SK-MEL-5 (cell line): Measurements from ENCODE around the gene ARHGEF28. TPM values are rescaled to one million over a fixed set of nuclear protein-coding genes. Genes with fewer than 3 reads are reported as not detected.

Experiments
- DNase-seq: peaks from one replicate; pipeline ENCODE4 v3.0.0-alpha.2; 2016; ENCODE audit warnings: low read depth, low spot score
- in situ Hi-C: cut with HindIII; loops from 2 replicates; pipeline ENCODE4 v1.10.0; 2016; ENCODE audit warnings: low sequenced_read_pairs, high pct_unique_total_duplicates, low pct_unique_long_range_greater_than_20kb
- total RNA-seq: library from RNA; depleted of rRNA; stranded (reverse); fragments of >200 nt; shearing (Covaris generic); gene quantifications from 2 replicates; pipeline ENCODE4 v1.2.3, GENCODE V29; 2014

The ARHGEF28 gene
- total RNA-seq, 1 experiment from 2014 or later = 0.63 TPM

DNA sequence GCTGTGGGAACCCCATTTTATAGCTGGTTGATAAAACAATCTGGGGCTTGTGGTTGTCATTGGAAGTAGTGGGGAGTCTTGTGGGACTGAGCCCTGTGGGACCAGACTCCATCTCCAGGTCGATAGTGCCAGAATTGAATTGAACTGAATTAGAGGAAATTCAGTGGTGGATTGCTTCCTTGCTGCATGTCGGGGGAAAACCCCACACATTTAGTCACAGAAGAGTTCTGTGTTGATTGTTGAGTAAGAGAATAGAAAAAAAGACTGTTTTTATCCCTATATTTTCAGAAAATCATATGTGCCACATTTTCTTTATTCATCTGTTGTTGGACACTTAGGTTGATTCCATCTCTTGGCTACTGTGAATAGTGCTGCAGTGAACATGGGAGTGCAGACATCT is 209.7 kb downstream of the ARHGEF28 start:
- in situ Hi-C loops = no loop called here
- DNase-seq = no peak

DNA sequence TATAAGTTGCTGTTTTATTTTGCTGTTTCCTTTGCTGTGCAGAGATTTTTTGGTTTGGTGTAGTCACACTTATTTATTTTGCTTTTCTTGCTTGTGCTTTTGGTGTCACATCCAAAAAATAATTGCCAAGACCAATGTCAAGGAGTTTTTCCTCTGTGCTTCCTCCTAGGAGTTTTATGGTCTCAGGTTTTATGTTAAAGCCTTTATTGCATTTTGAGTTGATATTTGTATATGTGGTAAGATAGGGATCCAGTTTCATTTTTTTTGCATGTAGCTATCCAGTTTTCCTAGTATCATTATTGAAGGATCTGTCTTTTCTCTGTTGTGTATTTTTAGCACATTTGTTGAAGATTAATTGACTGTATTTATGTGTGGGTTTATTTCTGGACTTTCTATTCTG is 210.6 kb downstream of the ARHGEF28 start:
- DNase-seq = no peak
- in situ Hi-C loops = no loop called here

DNA sequence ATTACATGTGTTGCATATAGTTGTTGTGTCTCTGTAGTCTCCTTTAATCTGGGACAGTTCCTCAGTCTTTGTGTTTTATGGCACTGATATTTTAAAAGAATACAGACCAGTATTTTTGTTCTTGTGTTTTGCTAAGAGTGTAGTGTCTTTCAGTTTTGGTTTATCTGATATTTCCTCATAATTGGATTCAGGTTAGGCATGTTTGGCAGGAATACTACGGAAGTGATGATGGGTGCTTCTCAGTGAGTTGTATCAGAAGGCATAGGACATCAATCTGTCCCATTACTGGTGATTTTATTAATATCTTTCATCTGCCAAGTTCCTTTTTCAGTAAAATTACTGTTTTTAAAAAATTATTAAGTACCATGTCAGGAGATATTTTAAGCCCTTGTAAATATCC is 212.9 kb downstream of the ARHGEF28 start:
- no peak for DNase-seq
- in situ Hi-C loops = no loop called here

DNA sequence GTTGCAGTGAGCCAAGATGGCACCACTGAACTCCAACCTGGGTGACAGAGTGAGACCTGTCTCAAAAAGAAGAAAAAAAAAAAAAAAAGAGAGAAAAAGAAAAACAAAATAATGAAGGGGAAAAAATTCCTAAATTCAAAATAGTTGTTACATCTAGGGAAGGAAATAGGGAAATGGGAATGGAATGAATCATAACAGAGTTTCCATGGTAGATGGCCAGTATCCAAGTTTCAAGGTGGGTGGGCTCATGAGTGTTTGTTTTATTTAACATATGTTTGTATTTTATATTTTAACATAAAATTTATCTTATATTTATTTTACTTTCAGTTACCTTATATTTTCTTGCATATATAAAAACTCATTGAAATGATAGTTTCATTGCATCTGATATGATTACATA is 215.6 kb downstream of the ARHGEF28 start:
- DNase-seq = no peak
- in situ Hi-C loops = no loop called here

DNA sequence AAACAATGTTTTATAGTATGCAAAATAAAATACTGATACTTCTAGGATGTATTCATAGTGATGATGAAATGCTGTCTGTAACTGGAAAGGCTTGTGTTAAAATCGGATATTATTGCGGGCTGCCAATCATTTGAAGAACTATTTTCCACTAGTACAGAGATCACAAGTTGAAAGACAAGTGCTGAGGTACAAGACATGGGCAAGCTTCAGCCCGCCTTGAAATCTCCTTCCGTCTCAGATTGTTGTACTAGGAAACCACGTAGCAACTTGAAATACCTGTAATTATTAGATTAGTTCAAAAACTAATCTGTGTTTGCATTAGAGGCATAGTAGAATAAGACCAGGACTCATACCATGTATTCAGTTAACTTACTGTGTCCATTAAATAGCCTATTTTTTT is 218.2 kb downstream of the ARHGEF28 start:
- in situ Hi-C loops = no loop called here
- DNase-seq = no peak

DNA sequence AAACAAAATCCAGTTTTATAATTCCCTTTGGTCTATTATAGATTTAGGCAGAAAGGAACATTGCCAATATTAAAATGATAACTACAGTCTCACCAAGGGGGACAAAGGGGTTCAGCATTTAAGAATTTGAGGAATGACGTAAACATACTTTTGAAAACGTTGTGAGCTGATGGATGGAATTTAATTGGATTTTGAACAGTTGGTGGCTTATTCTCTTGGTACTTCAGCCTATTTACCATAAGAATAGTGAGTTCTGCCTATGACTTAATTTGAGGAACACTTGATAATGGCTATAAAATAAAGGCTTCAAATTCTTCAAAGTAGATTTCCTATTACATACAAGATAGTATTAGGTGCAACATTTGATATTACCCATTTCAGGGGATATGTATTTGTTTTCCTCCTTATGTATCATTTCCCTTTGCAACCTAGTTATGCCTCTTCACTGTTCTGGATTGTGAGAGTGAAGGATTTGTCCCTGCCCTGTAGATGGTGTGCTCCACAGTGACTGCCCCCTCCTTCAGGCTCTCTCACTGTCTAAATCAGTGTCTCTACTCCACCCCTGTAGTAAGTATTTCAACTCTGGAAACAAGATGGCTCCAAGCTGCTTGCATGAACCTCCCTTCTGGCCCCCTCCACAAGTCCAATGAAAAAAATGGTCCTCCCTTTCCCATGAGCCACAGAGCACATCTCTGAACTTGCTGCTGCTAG is 225.6 kb downstream of the ARHGEF28 start:
- in situ Hi-C loops = no loop called here
- no peak for DNase-seq

DNA sequence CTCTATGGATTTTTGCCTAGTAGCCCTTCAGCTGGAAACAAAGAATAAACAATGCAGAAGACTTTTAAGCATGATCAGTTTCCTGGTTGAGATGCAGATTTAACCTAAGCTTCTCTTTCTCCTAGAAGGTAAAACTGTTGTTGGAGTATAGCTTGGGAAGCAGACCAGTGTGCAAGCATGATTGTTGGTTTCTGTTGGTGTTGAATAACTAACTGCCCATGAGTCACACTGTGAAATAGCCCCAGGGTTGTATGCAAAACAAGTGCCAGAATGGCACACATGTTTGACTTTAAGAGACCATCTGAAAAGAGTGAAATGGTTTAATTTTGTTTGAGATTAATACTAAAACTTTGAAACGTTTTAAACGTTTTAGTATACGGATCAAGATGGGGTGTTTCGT is 227.1 kb downstream of the ARHGEF28 start:
- in situ Hi-C loops = no loop called here
- peak; percentile 60 for DNase-seq

DNA sequence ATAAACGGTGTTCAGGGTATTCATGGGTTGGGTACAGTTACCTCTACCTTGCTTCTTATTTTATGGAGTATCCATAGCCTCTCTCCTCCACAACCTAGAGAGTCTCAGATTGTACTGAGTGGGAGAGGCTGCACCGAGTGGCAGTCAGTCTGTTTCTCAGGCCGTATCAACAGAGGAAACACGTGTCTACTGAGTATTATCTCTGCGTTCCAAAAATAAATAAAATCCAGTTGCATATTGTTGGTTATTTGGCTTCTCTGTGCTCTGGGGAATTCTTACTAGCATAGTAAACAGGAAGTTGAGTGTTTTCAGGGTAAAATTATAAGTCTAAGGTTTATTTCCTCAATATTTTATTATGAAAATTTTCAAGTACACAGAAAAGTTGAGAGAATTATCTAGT is 231.0 kb downstream of the ARHGEF28 start:
- DNase-seq = no peak
- in situ Hi-C loops = no loop called here

DNA sequence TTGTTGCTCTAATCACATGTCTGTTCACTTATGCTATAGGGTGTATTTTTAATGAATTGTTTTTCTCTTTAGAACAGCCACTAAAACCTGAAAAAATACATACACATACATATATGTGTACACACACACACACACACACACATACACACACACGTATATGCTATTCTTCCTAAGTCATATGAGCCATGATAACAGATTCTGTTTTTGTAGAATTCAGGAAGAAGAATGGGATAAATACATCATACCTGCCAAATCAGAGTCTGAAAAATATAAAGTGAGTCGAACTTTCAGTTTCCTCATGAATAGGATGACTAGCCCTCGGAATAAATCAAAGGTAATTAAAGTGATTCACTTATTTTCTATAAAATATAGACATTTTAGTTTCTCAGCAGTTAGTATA is 231.4 kb downstream of the ARHGEF28 start:
- DNase-seq = no peak
- in situ Hi-C loops = no loop called here

DNA sequence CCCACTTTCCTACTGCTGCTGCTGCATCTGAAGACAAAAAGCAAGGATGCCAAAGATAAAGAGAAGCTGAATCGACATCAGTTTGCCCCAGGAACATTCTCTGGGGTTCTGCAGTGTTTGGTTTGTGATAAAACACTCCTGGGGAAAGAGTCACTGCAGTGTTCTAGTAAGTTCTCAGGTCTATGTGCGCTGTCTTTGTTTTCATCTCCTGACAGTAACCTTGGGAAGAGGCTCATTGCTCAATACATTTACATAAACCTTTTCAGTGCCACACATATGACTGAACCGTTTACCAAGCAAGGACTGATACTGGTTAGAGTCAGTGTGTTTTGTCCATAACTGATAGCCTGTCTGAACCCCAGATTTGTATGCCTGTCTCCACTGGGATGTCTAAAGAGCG is 232.1 kb downstream of the ARHGEF28 start:
- in situ Hi-C loops = no loop called here
- DNase-seq = no peak

DNA sequence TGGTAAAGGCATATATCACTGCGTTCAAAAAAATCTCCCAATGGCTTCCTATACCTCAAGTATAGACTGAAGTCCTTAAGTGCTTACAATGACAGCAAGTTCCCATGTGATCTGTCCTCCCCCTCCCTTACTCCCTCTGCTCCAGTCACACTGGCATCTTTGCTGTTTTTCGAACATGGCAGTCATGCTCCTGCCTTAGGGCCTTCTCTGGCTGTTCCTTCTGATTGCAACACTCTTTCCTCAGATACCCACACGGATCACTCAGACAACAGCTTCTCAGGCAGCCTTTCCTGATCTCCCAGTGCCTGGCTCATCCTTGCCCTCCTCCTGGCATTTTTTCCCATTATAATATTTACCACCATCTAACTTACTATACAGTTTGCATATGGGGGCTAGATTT is 232.8 kb downstream of the ARHGEF28 start:
- in situ Hi-C loops = no loop called here
- peak; percentile 44 for DNase-seq

DNA sequence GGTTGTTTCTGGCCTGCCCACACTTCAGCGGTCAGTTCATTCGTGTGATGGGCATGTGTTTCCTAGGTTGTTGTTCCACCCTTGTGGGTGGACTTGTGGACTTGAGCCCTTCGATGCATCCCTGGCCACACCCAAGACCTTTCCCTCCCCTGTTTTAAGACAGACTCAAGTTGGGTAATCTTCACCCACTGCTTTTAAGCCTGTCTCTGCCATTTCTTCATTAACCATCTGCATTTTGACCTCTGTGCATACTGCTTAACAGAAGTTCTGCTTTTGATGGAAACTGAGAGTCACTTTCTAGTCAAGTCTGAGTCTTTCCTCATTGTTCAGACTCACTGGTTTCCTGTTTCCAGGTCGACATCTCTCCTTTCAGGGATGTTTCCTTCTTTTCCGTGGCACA is 233.7 kb downstream of the ARHGEF28 start:
- no peak for DNase-seq
- in situ Hi-C loops = no loop called here

DNA sequence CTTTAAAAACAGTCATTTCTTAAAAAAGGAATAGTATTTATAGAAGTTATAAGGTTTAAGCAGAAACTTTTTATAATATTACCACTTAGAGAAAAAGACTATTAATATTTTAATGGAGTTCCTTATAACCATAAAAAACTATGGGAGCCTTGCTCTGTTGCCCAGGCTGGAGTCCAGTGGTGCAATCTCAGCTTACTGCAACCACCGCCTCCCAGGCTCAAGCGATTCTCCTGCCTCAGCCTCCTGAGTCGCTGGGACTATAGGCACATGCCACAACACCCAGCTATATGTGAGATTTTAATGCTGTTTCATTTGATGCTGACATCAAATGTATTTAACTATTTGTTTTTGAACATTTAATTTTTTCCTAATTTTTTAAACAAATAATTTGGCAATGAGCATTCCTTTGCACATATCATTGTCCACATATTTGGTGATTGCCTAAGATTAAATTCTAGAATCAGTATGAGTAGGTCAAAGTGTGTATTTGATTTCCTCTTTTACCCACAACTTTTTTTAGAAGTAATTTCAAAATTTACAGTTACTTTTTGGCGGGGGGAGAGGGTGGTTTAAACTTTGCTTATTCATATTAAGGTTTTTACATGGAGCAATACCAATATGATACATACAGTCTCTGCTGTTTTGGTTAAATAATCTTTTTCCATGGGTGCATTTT is 235.5 kb downstream of the ARHGEF28 start:
- DNase-seq = no peak
- in situ Hi-C loops = no loop called here

DNA sequence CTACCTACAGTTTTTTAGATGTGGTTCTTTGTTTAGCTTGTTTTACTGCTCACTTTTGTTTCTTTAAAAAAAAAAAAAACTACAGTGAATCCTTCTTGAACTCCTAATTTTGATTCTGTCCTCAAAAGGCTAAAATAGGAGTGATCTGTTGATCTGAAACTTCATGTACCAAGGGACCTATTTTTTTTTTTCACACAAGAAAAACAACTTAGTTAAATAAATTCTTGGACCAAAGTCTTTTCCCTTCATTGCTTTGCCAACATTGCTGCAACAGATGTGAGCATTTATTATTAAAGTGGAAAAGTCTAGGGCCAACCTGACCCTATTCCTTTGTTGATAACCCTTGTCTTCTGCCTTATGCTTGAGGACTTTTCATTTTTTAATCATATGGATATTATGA is 236.8 kb downstream of the ARHGEF28 start:
- no peak for DNase-seq
- in situ Hi-C loops = no loop called here

DNA sequence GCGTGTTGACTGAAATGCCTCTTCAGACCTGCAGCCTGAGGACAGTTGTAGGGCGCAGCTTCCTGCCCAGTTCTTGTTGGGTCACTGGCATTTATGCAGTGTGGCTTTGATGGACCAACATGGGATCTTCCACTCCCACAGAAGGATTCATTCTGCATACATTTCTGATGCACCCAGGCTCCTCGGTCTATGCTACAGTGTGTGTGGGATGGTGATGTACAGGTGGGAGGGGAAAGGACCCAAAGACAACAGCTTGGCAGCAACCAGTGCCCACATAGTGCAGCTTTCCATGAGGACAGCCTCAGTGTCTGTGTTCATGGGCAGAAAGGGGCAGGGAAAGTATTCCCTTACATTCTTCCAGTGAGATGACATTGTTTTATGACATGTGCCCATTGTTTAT is 237.9 kb downstream of the ARHGEF28 start:
- in situ Hi-C loops = no loop called here
- no peak for DNase-seq

DNA sequence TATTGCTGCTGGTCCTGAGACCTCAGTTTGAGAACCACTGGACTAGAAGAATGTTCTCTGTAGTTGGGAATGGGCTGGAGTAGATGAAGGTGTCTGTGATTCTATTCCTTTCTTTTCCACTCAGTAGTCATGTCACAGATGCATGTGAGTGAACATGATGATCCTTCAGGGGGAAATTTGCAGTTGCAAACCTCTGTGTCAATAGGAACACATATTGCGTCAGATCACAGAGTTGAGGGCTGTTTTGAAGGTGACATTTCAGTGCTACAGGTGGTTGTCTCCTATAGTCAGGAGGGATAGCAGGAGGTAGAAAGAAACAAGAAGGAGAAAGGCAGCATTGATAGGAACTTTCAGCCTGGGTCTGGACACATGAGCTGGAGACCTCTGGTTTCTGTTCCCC is 239.3 kb downstream of the ARHGEF28 start:
- peak; percentile 13 for DNase-seq
- in situ Hi-C loops = no loop called here

DNA sequence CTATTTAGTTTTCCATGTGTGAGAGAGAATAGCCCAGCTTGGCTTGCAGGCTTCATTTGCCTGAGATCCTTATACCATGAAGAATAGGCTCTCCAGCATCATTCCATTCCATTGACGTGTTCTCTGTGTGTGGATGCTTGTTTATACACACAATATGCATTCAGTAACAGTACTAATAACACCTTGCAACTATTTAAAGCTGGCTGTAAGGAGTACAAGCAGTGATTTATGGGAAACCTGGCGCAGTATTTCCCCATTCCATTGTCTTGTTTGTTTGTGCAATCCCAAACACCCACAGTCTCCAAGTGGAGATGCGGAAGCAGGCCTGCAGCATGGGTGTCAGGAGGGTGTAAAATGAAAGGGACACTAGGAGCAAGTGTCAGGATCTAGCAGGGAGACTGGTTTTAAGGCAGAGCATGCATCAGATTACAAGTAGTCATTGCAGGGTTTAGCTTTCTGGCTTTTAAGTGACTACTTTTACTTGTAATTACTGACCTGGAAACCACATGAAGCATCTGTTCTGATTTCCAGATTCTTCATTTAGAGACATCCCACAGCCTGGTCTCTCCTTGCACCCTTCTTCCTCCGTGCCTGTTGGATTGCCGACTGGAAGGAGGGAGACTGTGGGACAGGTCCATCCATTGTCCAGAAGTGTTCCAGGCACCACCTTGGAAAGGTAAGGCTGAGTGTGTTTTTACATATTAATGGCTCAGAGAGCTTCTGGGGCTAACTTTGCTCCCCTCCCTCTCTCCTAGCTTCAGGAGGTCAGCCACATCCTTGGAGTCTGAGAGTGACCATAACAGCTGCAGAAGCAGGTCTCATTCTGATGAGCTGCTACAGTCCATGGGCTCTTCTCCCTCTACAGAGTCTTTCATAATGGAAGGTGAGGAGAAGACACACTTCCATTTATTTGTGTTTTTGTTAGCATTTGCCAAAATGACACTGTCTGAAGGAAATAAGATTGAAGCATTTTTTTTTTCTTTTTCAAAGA is 241.6 kb downstream of the ARHGEF28 start:
- in situ Hi-C loops = no loop called here
- no peak for DNase-seq

DNA sequence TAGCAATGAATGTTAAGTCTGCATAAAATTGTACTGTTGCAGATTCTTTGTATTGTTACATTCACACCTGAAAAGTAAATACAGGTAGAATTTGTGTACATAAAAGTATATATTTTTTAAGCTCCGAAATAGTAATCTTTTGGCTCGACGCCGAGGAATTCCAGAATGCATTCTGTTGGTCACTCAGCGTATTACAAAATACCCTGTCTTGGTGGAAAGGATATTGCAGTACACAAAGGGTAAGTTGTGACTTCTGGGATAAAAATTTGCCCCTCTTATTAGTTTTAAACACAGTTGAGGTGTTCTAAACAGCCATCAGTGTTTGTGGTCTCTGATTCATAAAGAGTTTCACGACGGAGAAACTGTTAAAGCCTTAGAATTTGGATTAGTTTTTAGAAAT is 257.6 kb downstream of the ARHGEF28 start:
- DNase-seq = no peak
- in situ Hi-C loops = no loop called here
